Measurements from ENCODE around the gene COL6A3. TPM values are rescaled to one million over a fixed set of nuclear protein-coding genes. Genes with fewer than 3 reads are reported as not detected.

The COL6A3 gene
- polyA plus RNA-seq, 1 of the 3 experiments (the other 2 are of a cell fraction) = 18.5 TPM

DNA sequence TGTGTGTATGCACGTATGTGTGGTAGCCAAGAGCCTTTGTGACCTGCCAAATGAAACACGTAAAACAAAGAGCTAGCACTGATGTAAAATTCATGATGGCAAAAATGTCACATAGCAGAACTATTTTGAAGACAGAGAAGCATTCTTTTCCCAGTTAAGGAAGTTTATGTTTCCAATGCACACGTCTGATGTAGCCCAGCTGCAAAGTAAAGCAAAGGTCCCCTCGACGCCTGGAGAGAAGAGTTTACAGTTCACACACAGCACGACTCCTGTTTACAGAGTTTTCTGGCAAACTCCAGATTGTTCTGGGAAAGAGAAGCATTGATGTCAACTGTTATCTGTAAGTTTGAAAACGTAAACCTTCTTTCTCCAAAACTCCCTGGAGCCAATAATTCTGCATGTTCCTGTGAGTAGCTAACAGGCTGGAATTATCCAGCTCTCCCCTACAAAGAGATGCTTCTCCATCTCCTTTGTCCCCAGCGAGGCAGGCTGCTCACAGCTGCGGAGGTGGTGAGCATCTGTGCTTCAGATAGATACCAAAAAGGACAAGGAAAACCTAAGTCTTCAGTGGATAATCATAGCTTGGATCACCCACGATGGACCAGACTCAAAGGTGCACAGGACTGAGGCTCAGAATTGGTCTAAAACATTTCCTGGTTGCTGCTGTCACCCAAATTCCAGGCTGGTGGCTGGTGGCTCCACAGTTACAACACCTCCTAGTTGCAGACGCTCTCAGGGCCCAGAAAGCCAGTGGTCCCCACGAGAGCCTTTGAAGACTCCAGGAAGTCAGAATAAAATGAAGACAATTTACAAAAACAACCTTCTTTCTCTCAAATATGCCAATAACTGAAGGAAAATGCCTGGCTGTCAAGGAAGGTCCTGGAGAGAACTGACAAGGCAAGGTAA lies 87.4 kb downstream of the COL6A3 start:
- no peak overlapping the region for H3K27ac ChIP-seq (ENCODE audit: low read depth in 2 of 2, low read length in 1 of 2)
- no peak overlapping the region for H3K9ac ChIP-seq
- CTCF ChIA-PET = no interaction called here

DNA sequence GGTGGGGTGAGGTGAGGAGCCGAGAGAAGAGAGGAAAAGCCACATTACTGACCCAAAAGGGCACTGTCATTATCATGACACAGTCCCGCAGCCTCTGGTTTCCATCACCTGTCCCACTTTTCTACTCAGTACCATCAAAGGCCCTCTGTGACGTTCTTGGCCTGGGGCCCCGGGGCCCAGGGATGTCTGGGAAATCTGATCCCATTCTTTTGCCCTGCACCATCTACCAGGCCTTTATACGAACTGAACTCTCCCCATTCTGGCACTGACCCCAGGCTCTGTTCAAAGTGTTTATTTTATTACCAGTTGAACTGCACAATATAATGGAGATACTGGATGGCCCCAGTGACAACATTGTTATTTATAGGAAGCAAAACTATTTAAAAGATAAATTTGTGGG lies 89.1 kb downstream of the COL6A3 start:
- H3K4me2 ChIP-seq = no peak overlapping the region

More for the DNA sequence above, 87.4 kb downstream of the COL6A3 start:
- Histone ChIP-seq H4K20me1 (ENCODE audit: insufficient read depth) (no peaks in the 10 kb centered on the region), H2AFZ (ENCODE audit: low read depth) (no peak overlapping the region), H3K79me2 (ENCODE audit: insufficient read depth) (no peaks in the 10 kb centered on the region), H3K36me3 (replicated peaks in 1 of 2; ENCODE audit: control insufficient read depth in 1 of 2, insufficient read depth in 2 of 2, low read length in 1 of 2) (no peaks in the 10 kb centered on the region), H3K4me2 (no peak overlapping the region), H3K9me2 (no peaks in the 10 kb centered on the region), H3K4me3 (ENCODE audit: low read depth in 2 of 2, low read length in 1 of 2) (no peak overlapping the region), H3K4me1 (ENCODE audit: control insufficient read depth in 1 of 2, insufficient read depth in 2 of 2, low read depth in 1 of 2, low read length in 1 of 2) (peaks cover 0 to 8% of the 10 kb centered on the region in 2 experiments; a peak in 1 of 4 replicates), H3K9me3 (no peaks in the 10 kb centered on the region), H3F3A (replicated peaks; ENCODE audit: insufficient read depth) (no peaks in the 10 kb centered on the region), H3K27me3 (ENCODE audit: insufficient read depth) (no peaks in the 10 kb centered on the region)
- DNase-seq = no peak
- POLR2A ChIA-PET = no interaction called here
- TF ChIP-seq, protein P1, sequence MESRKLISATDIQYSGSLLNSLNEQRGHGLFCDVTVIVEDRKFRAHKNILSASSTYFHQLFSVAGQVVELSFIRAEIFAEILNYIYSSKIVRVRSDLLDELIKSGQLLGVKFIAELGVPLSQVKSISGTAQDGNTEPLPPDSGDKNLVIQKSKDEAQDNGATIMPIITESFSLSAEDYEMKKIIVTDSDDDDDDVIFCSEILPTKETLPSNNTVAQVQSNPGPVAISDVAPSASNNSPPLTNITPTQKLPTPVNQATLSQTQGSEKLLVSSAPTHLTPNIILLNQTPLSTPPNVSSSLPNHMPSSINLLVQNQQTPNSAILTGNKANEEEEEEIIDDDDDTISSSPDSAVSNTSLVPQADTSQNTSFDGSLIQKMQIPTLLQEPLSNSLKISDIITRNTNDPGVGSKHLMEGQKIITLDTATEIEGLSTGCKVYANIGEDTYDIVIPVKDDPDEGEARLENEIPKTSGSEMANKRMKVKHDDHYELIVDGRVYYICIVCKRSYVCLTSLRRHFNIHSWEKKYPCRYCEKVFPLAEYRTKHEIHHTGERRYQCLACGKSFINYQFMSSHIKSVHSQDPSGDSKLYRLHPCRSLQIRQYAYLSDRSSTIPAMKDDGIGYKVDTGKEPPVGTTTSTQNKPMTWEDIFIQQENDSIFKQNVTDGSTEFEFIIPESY (IDR thresholded peaks at IDR 0.05; ENCODE audit: borderline replicate concordance, low read depth) = no peak
- TF ChIP-seq, protein P2, sequence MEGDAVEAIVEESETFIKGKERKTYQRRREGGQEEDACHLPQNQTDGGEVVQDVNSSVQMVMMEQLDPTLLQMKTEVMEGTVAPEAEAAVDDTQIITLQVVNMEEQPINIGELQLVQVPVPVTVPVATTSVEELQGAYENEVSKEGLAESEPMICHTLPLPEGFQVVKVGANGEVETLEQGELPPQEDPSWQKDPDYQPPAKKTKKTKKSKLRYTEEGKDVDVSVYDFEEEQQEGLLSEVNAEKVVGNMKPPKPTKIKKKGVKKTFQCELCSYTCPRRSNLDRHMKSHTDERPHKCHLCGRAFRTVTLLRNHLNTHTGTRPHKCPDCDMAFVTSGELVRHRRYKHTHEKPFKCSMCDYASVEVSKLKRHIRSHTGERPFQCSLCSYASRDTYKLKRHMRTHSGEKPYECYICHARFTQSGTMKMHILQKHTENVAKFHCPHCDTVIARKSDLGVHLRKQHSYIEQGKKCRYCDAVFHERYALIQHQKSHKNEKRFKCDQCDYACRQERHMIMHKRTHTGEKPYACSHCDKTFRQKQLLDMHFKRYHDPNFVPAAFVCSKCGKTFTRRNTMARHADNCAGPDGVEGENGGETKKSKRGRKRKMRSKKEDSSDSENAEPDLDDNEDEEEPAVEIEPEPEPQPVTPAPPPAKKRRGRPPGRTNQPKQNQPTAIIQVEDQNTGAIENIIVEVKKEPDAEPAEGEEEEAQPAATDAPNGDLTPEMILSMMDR (IDR thresholded peaks at IDR 0.05) = no peak
- TF ChIP-seq, protein P3, sequence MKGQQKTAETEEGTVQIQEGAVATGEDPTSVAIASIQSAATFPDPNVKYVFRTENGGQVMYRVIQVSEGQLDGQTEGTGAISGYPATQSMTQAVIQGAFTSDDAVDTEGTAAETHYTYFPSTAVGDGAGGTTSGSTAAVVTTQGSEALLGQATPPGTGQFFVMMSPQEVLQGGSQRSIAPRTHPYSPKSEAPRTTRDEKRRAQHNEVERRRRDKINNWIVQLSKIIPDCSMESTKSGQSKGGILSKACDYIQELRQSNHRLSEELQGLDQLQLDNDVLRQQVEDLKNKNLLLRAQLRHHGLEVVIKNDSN (IDR thresholded peaks at IDR 0.05; ENCODE audit: borderline replicate concordance, low read depth) = no peak
- WGBS (ENCODE audit: low lambda C conversion rate) = 87% methylated on average over 12 of the region's 12 CpGs

More for the DNA sequence above, 89.1 kb downstream of the COL6A3 start:
- Histone ChIP-seq H3K4me3 (ENCODE audit: low read depth in 2 of 2, low read length in 1 of 2) (no peak overlapping the region), H3K9ac (no peak overlapping the region), H3K4me1 (ENCODE audit: control insufficient read depth in 1 of 2, insufficient read depth in 2 of 2, low read depth in 1 of 2, low read length in 1 of 2) (peaks cover 0 to 8% of the 10 kb centered on the region in 2 experiments; a peak in 1 of 4 replicates), H3F3A (replicated peaks; ENCODE audit: insufficient read depth) (no peaks in the 10 kb centered on the region), H2AFZ (ENCODE audit: low read depth) (no peak overlapping the region), H3K36me3 (replicated peaks in 1 of 2; ENCODE audit: control insufficient read depth in 1 of 2, insufficient read depth in 2 of 2, low read length in 1 of 2) (no peaks in the 10 kb centered on the region), H3K9me2 (no peaks in the 10 kb centered on the region), H3K27me3 (ENCODE audit: insufficient read depth) (no peaks in the 10 kb centered on the region), H4K20me1 (ENCODE audit: insufficient read depth) (no peaks in the 10 kb centered on the region), H3K79me2 (ENCODE audit: insufficient read depth) (no peaks in the 10 kb centered on the region), H3K9me3 (no peaks in the 10 kb centered on the region), H3K27ac (ENCODE audit: low read depth in 2 of 2, low read length in 1 of 2) (no peak overlapping the region)
- ChIA-PET CTCF (no interaction called here), POLR2A (no interaction called here)
- no peak for DNase-seq
- WGBS (ENCODE audit: low lambda C conversion rate) = 69% methylated on average over 5 of the region's 5 CpGs
- TF ChIP-seq RXRA (IDR thresholded peaks at IDR 0.05; ENCODE audit: borderline replicate concordance, low read depth) (no peak), CHD2 (IDR thresholded peaks at IDR 0.05; ENCODE audit: low read length, partially characterized antibody) (no peak), MEF2A (IDR thresholded peaks at IDR 0.05; ENCODE audit: borderline replicate concordance, low read depth) (no peak), RCOR1 (IDR thresholded peaks at IDR 0.05; ENCODE audit: low read length) (no peak), FOXM1 (IDR thresholded peaks at IDR 0.05; ENCODE audit: low read depth) (no peak), SIN3A (IDR thresholded peaks at IDR 0.05; ENCODE audit: borderline replicate concordance, low read depth, low read length) (no peak), TAF1 (IDR thresholded peaks at IDR 0.05; ENCODE audit: borderline replicate concordance, low read depth, low read length) (no peak), RFX5 (IDR thresholded peaks at IDR 0.05; ENCODE audit: low read length) (no peak), RAD21 (IDR thresholded peaks at IDR 0.05; ENCODE audit: low read length) (no peak), JUND (IDR thresholded peaks at IDR 0.05) (no peak)
- TF ChIP-seq, protein P4, sequence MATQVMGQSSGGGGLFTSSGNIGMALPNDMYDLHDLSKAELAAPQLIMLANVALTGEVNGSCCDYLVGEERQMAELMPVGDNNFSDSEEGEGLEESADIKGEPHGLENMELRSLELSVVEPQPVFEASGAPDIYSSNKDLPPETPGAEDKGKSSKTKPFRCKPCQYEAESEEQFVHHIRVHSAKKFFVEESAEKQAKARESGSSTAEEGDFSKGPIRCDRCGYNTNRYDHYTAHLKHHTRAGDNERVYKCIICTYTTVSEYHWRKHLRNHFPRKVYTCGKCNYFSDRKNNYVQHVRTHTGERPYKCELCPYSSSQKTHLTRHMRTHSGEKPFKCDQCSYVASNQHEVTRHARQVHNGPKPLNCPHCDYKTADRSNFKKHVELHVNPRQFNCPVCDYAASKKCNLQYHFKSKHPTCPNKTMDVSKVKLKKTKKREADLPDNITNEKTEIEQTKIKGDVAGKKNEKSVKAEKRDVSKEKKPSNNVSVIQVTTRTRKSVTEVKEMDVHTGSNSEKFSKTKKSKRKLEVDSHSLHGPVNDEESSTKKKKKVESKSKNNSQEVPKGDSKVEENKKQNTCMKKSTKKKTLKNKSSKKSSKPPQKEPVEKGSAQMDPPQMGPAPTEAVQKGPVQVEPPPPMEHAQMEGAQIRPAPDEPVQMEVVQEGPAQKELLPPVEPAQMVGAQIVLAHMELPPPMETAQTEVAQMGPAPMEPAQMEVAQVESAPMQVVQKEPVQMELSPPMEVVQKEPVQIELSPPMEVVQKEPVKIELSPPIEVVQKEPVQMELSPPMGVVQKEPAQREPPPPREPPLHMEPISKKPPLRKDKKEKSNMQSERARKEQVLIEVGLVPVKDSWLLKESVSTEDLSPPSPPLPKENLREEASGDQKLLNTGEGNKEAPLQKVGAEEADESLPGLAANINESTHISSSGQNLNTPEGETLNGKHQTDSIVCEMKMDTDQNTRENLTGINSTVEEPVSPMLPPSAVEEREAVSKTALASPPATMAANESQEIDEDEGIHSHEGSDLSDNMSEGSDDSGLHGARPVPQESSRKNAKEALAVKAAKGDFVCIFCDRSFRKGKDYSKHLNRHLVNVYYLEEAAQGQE (IDR thresholded peaks at IDR 0.05; ENCODE audit: low read depth, low read length) = no peak

All from SK-N-SH (cell line).